DMS53 treated with DMSO at 0.1 percent for 48 hours (cell line): ENCODE results near the gene DACT3.
"Not testable (repeated sequence)": the region's sequence is repeated elsewhere in the genome, so short reads cannot be mapped to it uniquely, and the experiment has no call there.

ENCODE experiments used
- DNase-seq: peaks from one replicate; lab custom pipeline; 2025; ENCODE audit not compliant: unreplicated experiment; lab: John Stamatoyannopoulos, UW

Gene DACT3

GRCh38 chr19:46634656-46635218 lies 26.2 kb downstream of the DACT3 start:
- DNase-seq: no peak

- DNase-seq: peak; percentile 34
These were observed 26.8 kb downstream of the DACT3 start for GRCh38 chr19:46634045-46634655.

- no peak for DNase-seq
These were observed 27.9 kb downstream of the DACT3 start for GRCh38 chr19:46633130-46633529.

- DNase-seq: no peak
These were observed 29.5 kb downstream of the DACT3 start for GRCh38 chr19:46631481-46631880.

- DNase-seq: no peak
These were observed 30.3 kb downstream of the DACT3 start for GRCh38 chr19:46630586-46631205.

GRCh38 chr19:46629546-46630025 lies 31.4 kb downstream of the DACT3 start:
- no peak for DNase-seq

GRCh38 chr19:46628970-46629369 lies 32.0 kb downstream of the DACT3 start:
- not testable (repeated sequence) for DNase-seq

- no peak for DNase-seq
These were observed 34.5 kb downstream of the DACT3 start for GRCh38 chr19:46626446-46626845.

- DNase-seq: no peak
These were observed 35.3 kb downstream of the DACT3 start for GRCh38 chr19:46625731-46626130.

GRCh38 chr19:46624958-46625661 lies 35.9 kb downstream of the DACT3 start, which contains the start of gene PTGIR:
Gene PTGIR (minus strand): TSS chr19:46625089. CDS start chr19:46624225, 864 bp downstream.
- no peak for DNase-seq

- DNase-seq: no peak
These were observed 37.0 kb downstream of the DACT3 start for GRCh38 chr19:46623915-46624502.

- no peak for DNase-seq
These were observed 38.9 kb downstream of the DACT3 start for GRCh38 chr19:46622118-46622446.

- DNase-seq: no peak
These were observed 39.5 kb downstream of the DACT3 start for GRCh38 chr19:46621191-46622117.

- no peak for DNase-seq
These were observed 40.3 kb downstream of the DACT3 start for GRCh38 chr19:46620716-46621115.

GRCh38 chr19:46620267-46620666 lies 40.7 kb downstream of the DACT3 start:
- DNase-seq: no peak

- no peak for DNase-seq
These were observed 42.2 kb downstream of the DACT3 start for GRCh38 chr19:46618670-46619231.

GRCh38 chr19:46617601-46618000 lies 43.4 kb downstream of the DACT3 start:
- DNase-seq: no peak

- DNase-seq: peak; percentile 38
These were observed 44.2 kb downstream of the DACT3 start for GRCh38 chr19:46616631-46617322.

- no peak for DNase-seq
These were observed 45.0 kb downstream of the DACT3 start for GRCh38 chr19:46615966-46616365.
